HepG2 (cell line): ENCODE results near the gene SLC13A3. TPM values are rescaled to one million over a fixed set of nuclear protein-coding genes. Genes with fewer than 3 reads are reported as not detected.

Experiments
- BCL3 ChIP-seq: sonication (generic); formaldehyde crosslinking; IDR thresholded peaks from 2 replicates; pipeline ENCODE4 v1.5.1; 2020; ENCODE audit warnings: mild to moderate bottlenecking, missing genetic modification reagents, moderate library complexity
- BCL6 ChIP-seq: IDR thresholded peaks from 2 replicates; pipeline ENCODE4 v1.6.1; 2016; ENCODE audit warnings: missing genetic modification reagents, missing compliant biosample characterization
- DMTF1 ChIP-seq: sonication (generic); formaldehyde crosslinking; IDR thresholded peaks from 2 replicates; pipeline ENCODE4 v1.4.0; 2020; ENCODE audit warnings: mild to moderate bottlenecking, missing genetic modification reagents
- ELF4 ChIP-seq: sonication (generic); formaldehyde crosslinking; IDR thresholded peaks from 2 replicates; pipeline ENCODE4 v1.5.0; 2020; ENCODE audit warnings: missing genetic modification reagents, mild to moderate bottlenecking, moderate library complexity, borderline replicate concordance
- JUN ChIP-seq: sonication (generic); formaldehyde crosslinking; IDR thresholded peaks from 2 replicates; pipeline ENCODE4 v1.4.0; 2020; ENCODE audit warnings: mild to moderate bottlenecking, missing genetic modification reagents
- KDM3A ChIP-seq: IDR thresholded peaks from 2 replicates; pipeline ENCODE4 v1.6.1; 2018; ENCODE audit warnings: low read depth, missing compliant biosample characterization
- MTF1 ChIP-seq: sonication (generic); formaldehyde crosslinking; IDR thresholded peaks from 2 replicates; pipeline ENCODE4 v1.5.0; 2020; ENCODE audit warnings: missing genetic modification reagents
- SMAD9 ChIP-seq: sonication (generic); formaldehyde crosslinking; IDR thresholded peaks from 2 replicates; pipeline ENCODE4 v1.5.1; 2020; ENCODE audit warnings: mild to moderate bottlenecking, missing genetic modification reagents
- TBX2 ChIP-seq: sonication (generic); formaldehyde crosslinking; IDR thresholded peaks from 2 replicates; pipeline ENCODE4 v1.5.0; 2020; ENCODE audit warnings: missing genetic modification reagents, mild to moderate bottlenecking, borderline replicate concordance
- THAP7 ChIP-seq: sonication (generic); formaldehyde crosslinking; IDR thresholded peaks from 2 replicates; pipeline ENCODE4 v1.8.1; 2023; ENCODE audit warnings: mild to moderate bottlenecking, missing genetic modification reagents
- ZBTB7A ChIP-seq: sonication (generic); formaldehyde crosslinking; IDR thresholded peaks from 2 replicates; pipeline ENCODE4 v1.8.0; 2022; ENCODE audit warnings: mild to moderate bottlenecking, missing genetic modification reagents
- ZNF205 ChIP-seq: IDR thresholded peaks from 2 replicates; pipeline ENCODE4 v1.6.1; 2018; ENCODE audit warnings: missing biosample characterization, missing genetic modification reagents
- ZNF720 ChIP-seq: sonication (generic); formaldehyde crosslinking; IDR thresholded peaks from 2 replicates; pipeline ENCODE4 v1.4.0; 2020; ENCODE audit warnings: missing genetic modification reagents
- ZNF782 ChIP-seq: sonication (generic); formaldehyde crosslinking; IDR thresholded peaks from 2 replicates; pipeline ENCODE4 v1.4.0; 2020; ENCODE audit warnings: missing genetic modification reagents, mild to moderate bottlenecking, borderline replicate concordance
- ZNF788 ChIP-seq: sonication (generic); formaldehyde crosslinking; IDR thresholded peaks from 2 replicates; pipeline ENCODE4 v1.5.0; 2020; ENCODE audit warnings: mild to moderate bottlenecking, missing genetic modification reagents, borderline replicate concordance
- ZSCAN9 ChIP-seq: IDR thresholded peaks from 2 replicates; pipeline ENCODE4 v1.6.1; 2016; ENCODE audit warnings: borderline replicate concordance
- polyA plus RNA-seq, 8 experiments: library from polyadenylated mRNA; depleted of rRNA in 3 of 8; stranded (reverse) in 7 of 8; unstranded in 1 of 8; fragments of >200 nt; fragmentation: Illumina TruSeq in 4 of 8; extraction: Trizol in 4 of 8; gene quantifications; 2 replicates each; pipeline versions ENCODE4 v1.2.1 to v1.2.3, GENCODE V29; 2011 to 2016; ENCODE audit warnings: low read depth in 4 of 8, missing spikeins in 1 of 8, mixed read lengths in 1 of 8; ENCODE audit not compliant: insufficient read depth in 1 of 8
- total RNA-seq, 5 experiments: library from RNA; depleted of rRNA; stranded (reverse); fragments of >200 nt; fragmentation: Illumina TruSeq; extraction: Trizol; gene quantifications; 2 replicates each; pipeline ENCODE4 v1.2.3, GENCODE V29; 2016; ENCODE audit warnings: low read depth in 1 of 5
- TF ChIP-seq, protein P1 (sequence below): sonication (generic); formaldehyde crosslinking; IDR thresholded peaks from 2 replicates; pipeline ENCODE4 v1.5.1; 2020; ENCODE audit warnings: mild to moderate bottlenecking, missing genetic modification reagents, moderate library complexity
- TF ChIP-seq, protein P2 (sequence below): sonication (generic); formaldehyde crosslinking; IDR thresholded peaks from 2 replicates; pipeline ENCODE4 v1.5.0; 2020; ENCODE audit warnings: mild to moderate bottlenecking, missing genetic modification reagents, moderate library complexity

Gene SLC13A3
- total and polyA plus RNA-seq, 2 of the 13 experiments (the other 11 are each of a cell fraction or from before 2014, with no cell fraction given), result 66.5 to 76.0 TPM

DNA sequence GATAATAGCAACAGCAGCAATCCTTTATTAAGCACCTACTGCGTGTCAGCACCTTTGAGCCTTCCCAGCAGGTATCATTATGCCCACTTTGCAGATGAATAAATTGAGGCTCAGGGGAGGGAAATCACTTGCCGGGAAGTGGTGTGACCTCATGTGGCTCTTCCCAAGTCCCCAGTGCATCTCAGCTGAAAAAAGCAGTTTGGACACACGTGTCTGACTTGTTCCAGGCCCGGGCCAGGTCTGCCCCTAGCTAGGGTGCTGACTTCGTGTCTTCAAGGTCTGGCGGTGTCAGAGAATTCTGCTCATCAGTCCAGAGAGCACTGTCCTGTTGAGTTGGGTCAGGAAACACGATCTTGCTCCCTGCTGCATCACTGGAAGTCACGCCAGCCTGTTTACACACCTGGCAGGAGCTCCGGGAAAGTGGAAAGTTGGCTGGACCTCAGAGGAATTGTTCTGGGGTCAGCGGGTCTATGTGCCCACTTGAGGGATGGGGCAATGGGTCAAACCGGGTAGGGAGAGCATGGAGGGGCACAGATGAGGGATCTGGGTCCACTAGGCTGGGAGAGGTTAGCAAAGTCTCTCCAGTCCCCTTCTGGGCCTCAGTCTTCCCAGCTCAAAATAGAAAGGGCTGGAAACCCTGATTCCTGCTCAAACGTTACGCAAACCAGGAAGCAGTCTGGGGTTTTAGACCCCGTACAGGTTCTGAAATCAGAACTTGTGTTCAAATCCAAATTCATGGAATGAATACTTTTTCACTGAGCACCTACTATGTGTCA is 10.5 kb downstream of the SLC13A3 start (continued):
- TF ChIP-seq, protein P1, sequence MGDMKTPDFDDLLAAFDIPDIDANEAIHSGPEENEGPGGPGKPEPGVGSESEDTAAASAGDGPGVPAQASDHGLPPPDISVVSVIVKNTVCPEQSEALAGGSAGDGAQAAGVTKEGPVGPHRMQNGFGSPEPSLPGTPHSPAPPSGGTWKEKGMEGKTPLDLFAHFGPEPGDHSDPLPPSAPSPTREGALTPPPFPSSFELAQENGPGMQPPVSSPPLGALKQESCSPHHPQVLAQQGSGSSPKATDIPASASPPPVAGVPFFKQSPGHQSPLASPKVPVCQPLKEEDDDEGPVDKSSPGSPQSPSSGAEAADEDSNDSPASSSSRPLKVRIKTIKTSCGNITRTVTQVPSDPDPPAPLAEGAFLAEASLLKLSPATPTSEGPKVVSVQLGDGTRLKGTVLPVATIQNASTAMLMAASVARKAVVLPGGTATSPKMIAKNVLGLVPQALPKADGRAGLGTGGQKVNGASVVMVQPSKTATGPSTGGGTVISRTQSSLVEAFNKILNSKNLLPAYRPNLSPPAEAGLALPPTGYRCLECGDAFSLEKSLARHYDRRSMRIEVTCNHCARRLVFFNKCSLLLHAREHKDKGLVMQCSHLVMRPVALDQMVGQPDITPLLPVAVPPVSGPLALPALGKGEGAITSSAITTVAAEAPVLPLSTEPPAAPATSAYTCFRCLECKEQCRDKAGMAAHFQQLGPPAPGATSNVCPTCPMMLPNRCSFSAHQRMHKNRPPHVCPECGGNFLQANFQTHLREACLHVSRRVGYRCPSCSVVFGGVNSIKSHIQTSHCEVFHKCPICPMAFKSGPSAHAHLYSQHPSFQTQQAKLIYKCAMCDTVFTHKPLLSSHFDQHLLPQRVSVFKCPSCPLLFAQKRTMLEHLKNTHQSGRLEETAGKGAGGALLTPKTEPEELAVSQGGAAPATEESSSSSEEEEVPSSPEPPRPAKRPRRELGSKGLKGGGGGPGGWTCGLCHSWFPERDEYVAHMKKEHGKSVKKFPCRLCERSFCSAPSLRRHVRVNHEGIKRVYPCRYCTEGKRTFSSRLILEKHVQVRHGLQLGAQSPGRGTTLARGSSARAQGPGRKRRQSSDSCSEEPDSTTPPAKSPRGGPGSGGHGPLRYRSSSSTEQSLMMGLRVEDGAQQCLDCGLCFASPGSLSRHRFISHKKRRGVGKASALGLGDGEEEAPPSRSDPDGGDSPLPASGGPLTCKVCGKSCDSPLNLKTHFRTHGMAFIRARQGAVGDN, result peak; percentile 96
- 0 out of 2 replicates have a peak, but pooled peaks have one; percentile 4 for TF ChIP-seq ZNF205 (CRISPR knock-in tag)
- TF ChIP-seq BCL3 (CRISPR knock-in tag), result peak; percentile 89; the same call in 1 of the 2 replicates
- TF ChIP-seq ZNF788 (CRISPR knock-in tag), result peak; percentile 87; the same call in 1 of the 2 replicates
- peak; percentile 72; the same call in 1 of the 2 replicates for TF ChIP-seq THAP7
- TF ChIP-seq SMAD9 (CRISPR knock-in tag), result 0 out of 2 replicates have a peak, but pooled peaks have one; percentile 63
- no peak for TF ChIP-seq DMTF1 (CRISPR knock-in tag)
- no peak for TF ChIP-seq MTF1
- TF ChIP-seq ZSCAN9 (CRISPR knock-in tag), result peak; percentile 77; the same call in 1 of the 2 replicates
- TF ChIP-seq TBX2 (CRISPR knock-in tag), result peak; percentile 87
- TF ChIP-seq JUN, result 0 out of 2 replicates have a peak, but pooled peaks have one; percentile 53
- TF ChIP-seq ZBTB7A (CRISPR knock-in tag), result peak; percentile 9; the same call in 1 of the 2 replicates
- peak; percentile 89 for TF ChIP-seq BCL6 (CRISPR knock-in tag)
- no peak for TF ChIP-seq ZNF782 (CRISPR knock-in tag)
- TF ChIP-seq ZNF720 (CRISPR knock-in tag), result no peak
- TF ChIP-seq ELF4 (CRISPR knock-in tag), result no peak
- TF ChIP-seq, protein P2, sequence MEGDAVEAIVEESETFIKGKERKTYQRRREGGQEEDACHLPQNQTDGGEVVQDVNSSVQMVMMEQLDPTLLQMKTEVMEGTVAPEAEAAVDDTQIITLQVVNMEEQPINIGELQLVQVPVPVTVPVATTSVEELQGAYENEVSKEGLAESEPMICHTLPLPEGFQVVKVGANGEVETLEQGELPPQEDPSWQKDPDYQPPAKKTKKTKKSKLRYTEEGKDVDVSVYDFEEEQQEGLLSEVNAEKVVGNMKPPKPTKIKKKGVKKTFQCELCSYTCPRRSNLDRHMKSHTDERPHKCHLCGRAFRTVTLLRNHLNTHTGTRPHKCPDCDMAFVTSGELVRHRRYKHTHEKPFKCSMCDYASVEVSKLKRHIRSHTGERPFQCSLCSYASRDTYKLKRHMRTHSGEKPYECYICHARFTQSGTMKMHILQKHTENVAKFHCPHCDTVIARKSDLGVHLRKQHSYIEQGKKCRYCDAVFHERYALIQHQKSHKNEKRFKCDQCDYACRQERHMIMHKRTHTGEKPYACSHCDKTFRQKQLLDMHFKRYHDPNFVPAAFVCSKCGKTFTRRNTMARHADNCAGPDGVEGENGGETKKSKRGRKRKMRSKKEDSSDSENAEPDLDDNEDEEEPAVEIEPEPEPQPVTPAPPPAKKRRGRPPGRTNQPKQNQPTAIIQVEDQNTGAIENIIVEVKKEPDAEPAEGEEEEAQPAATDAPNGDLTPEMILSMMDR (CRISPR knock-in tag), result peak; percentile 22; the same call in 1 of the 2 replicates
- TF ChIP-seq KDM3A (CRISPR knock-in tag), result peak; percentile 50; the same call in 1 of the 2 replicates
